Progenitor cell of endocrine pancreas (in vitro differentiated cells): Measurements from ENCODE around the gene CNTNAP2. TPM values are rescaled to one million over a fixed set of nuclear protein-coding genes. Genes with fewer than 3 reads are reported as not detected.

Experiments
- DNase-seq: peaks from one replicate; pipeline ENCODE4 v3.0.0; 2021; ENCODE audit warnings: low spot score; ENCODE audit not compliant: unreplicated experiment
- H3K27ac Mint-ChIP-seq: 2 replicates; pipeline ENCODE4 v1.8.0; 2021; ENCODE audit warnings: mild to moderate bottlenecking, moderate library complexity, mixed read lengths
- H3K27me3 Mint-ChIP-seq: 2 replicates; pipeline ENCODE4 v1.8.0; 2021; ENCODE audit warnings: mixed read lengths
- H3K36me3 Mint-ChIP-seq: 2 replicates; pipeline ENCODE4 v1.8.0; 2022; ENCODE audit warnings: mixed read lengths; ENCODE audit not compliant: insufficient read depth
- H3K4me1 Mint-ChIP-seq: 2 replicates; pipeline ENCODE4 v1.8.0; 2021; ENCODE audit warnings: low read depth, mixed read lengths
- H3K4me3 Mint-ChIP-seq: 2 replicates; pipeline ENCODE4 v1.8.0; 2021; ENCODE audit warnings: low read depth, mild to moderate bottlenecking, moderate library complexity, mixed read lengths
- H3K9me3 Mint-ChIP-seq: 2 replicates; pipeline ENCODE4 v1.8.0; 2021; ENCODE audit warnings: low read depth, mixed read lengths
- total RNA-seq: library from RNA; stranded (reverse); gene quantifications from 2 replicates; pipeline ENCODE4 v1.2.1, GENCODE V29; 2021
- TF ChIP-seq, protein P1 (sequence below): fragments of 200-600 bp; sonication (generic); IDR thresholded peaks from one replicate; pipeline ENCODE4 v1.5.0; 2021; ENCODE audit warnings: antibody characterized with exemption, mild to moderate bottlenecking; ENCODE audit not compliant: unreplicated experiment

CNTNAP2 gene
- total RNA-seq, 1 donor from 2014 or later, result 6.5 TPM

DNA sequence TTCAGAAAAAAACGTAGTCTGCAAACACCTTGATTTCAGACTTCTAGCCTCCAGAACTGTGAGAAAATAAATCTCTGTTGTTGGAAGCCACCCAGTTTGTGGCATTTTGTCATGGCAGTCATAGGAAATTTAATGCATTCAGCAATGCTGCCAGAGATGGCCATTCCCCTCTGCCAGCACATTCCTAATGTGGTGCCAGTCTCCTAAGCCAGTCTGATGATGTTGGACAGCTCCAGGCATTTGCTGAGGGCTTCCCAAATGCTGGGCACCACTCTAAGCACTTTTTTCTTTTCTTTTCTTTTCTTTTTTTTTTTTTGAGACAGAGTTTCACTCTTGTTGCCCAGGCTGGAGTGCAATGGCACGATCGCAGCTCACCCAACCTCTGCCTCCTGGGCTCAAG is 1807.2 kb downstream of the CNTNAP2 start:
- Mint-ChIP-seq H3K27ac (no peak overlapping the region), H3K4me1 (no peaks in the 10 kb centered on the region), H3K4me3 (no peak overlapping the region), H3K27me3 (no peaks in the 10 kb centered on the region), H3K36me3 (no peaks in the 10 kb centered on the region), H3K9me3 (no peaks in the 10 kb centered on the region)
- no peak for DNase-seq
- TF ChIP-seq, protein P1, sequence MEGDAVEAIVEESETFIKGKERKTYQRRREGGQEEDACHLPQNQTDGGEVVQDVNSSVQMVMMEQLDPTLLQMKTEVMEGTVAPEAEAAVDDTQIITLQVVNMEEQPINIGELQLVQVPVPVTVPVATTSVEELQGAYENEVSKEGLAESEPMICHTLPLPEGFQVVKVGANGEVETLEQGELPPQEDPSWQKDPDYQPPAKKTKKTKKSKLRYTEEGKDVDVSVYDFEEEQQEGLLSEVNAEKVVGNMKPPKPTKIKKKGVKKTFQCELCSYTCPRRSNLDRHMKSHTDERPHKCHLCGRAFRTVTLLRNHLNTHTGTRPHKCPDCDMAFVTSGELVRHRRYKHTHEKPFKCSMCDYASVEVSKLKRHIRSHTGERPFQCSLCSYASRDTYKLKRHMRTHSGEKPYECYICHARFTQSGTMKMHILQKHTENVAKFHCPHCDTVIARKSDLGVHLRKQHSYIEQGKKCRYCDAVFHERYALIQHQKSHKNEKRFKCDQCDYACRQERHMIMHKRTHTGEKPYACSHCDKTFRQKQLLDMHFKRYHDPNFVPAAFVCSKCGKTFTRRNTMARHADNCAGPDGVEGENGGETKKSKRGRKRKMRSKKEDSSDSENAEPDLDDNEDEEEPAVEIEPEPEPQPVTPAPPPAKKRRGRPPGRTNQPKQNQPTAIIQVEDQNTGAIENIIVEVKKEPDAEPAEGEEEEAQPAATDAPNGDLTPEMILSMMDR, result no peak

DNA sequence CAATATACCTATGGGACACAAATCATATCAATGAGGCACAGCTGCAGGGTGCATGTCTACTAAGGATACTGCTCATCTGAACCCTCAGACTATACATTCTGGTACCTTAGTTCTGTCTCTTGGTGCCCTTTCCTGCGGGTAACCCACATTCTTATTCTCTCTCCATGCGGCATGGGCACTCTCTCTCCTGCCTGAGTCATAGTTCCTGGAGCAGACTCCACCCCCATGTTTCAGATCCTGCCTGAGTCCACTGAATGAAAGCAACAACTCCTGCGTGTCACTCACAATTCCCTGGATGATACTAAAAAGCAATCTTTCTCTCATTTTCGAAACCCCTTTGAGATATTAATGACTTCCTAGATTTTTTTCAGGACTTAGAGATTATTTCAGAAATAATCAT is 1820.8 kb downstream of the CNTNAP2 start:
- no peaks in the 10 kb centered on the region for H3K36me3 Mint-ChIP-seq
- no peaks in the 10 kb centered on the region for H3K27me3 Mint-ChIP-seq
- no peak for DNase-seq
- H3K4me1 Mint-ChIP-seq, result peaks cover 14% of the 10 kb centered on the region
- TF ChIP-seq, protein P1, result no peak
- H3K9me3 Mint-ChIP-seq, result peaks cover 8% of the 10 kb centered on the region
- no peak overlapping the region for H3K27ac Mint-ChIP-seq
- H3K4me3 Mint-ChIP-seq, result no peak overlapping the region

DNA sequence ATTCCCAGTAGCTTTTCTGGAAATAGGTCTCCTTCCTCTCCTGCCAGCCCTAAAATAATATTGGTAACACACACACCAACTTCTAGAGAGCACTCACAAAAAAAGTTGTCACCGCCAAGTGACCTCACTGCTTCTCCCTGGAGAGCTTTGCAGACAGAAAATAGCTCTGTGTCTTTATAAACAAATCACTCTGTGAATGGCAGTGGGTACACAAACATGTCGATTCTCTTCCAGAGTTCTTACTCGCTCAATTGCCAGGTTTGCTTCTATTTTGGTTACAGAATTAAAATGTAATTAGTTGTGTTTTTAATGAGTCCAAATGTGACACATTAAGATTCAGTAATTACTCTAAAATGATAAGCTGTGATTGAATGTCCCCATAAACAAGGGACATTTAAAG is 1824.8 kb downstream of the CNTNAP2 start:
- Mint-ChIP-seq H3K4me1 (peaks cover 14% of the 10 kb centered on the region), H3K27ac (peak overlapping the region; percentile 60), H3K27me3 (no peaks in the 10 kb centered on the region), H3K36me3 (no peaks in the 10 kb centered on the region), H3K9me3 (no peaks in the 10 kb centered on the region), H3K4me3 (no peak overlapping the region)
- TF ChIP-seq, protein P1, result no peak
- DNase-seq, result no peak

DNA sequence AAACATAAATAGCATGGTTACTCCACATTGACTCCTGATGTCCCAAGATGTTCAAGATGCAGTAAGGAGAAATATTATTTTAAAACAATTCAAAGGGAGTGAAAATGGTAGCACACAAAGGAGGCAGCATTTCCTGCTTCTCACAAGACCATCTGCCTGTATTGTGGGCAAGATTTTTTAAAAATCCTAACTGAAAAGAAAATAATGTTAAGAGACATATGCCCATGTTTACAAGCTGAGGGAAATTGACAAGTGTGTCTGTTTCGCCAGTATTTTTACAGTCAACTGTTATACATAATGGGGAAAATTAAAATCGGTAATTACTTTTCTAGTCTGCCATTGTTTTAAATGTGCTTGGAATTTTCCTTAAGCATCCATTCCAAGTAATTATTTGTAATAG is 1827.7 kb downstream of the CNTNAP2 start:
- no peaks in the 10 kb centered on the region for H3K36me3 Mint-ChIP-seq
- DNase-seq, result no peak
- no peak overlapping the region for H3K27ac Mint-ChIP-seq
- TF ChIP-seq, protein P1, result no peak
- H3K4me3 Mint-ChIP-seq, result no peak overlapping the region
- H3K9me3 Mint-ChIP-seq, result no peaks in the 10 kb centered on the region
- H3K27me3 Mint-ChIP-seq, result no peaks in the 10 kb centered on the region
- peaks cover 14% of the 10 kb centered on the region for H3K4me1 Mint-ChIP-seq

DNA sequence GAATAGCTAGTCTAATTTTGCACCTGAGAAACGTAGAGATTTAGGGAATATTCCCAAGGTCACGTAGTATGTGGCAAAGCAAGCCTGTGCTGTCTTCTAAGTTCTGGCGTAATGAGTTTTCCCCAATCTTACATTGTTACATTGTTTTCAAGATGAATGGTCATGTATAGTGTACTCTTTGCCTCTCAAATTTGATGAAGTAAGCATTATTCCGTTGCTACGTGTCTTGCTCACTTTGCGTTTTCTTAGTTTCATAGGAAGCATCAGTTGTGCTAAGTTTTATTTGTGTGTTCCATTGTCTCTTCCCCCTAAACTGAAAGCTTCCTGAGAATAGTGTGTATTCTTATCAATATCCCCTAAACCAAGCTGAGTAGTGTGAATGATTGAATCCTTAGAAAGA is 1836.3 kb downstream of the CNTNAP2 start:
- H3K27me3 Mint-ChIP-seq, result peaks cover 15% of the 10 kb centered on the region
- no peak overlapping the region for H3K4me3 Mint-ChIP-seq
- no peak for DNase-seq
- H3K36me3 Mint-ChIP-seq, result no peaks in the 10 kb centered on the region
- no peak overlapping the region for H3K27ac Mint-ChIP-seq
- H3K9me3 Mint-ChIP-seq, result no peaks in the 10 kb centered on the region
- H3K4me1 Mint-ChIP-seq, result peaks cover 3% of the 10 kb centered on the region
- TF ChIP-seq, protein P1, result no peak
